Measurements from ENCODE around the gene ISG20.
"Not testable (repeated sequence)": the region's sequence is repeated elsewhere in the genome, so short reads cannot be mapped to it uniquely, and the experiment has no call there.

Gene ISG20

GRCh38 chr15:88637841-88638625, 783 bp upstream of the ISG20 start:
- DNase-seq = no peak

- no peak for DNase-seq
Measured at GRCh38 chr15:88641959-88642452, 3.2 kb downstream of the ISG20 start.

GRCh38 chr15:88642514-88642913, 3.7 kb downstream of the ISG20 start:
- DNase-seq = not testable (repeated sequence)

- no peak for DNase-seq
Measured at GRCh38 chr15:88644741-88645140, 5.9 kb downstream of the ISG20 start.

GRCh38 chr15:88645171-88646087, 6.6 kb downstream of the ISG20 start:
- no peak for DNase-seq

GRCh38 chr15:88646088-88646405, 7.2 kb downstream of the ISG20 start:
- DNase-seq = no peak

- DNase-seq = no peak
Measured at GRCh38 chr15:88646951-88647350, 8.1 kb downstream of the ISG20 start.

GRCh38 chr15:88647351-88648105, 8.7 kb downstream of the ISG20 start:
- no peak for DNase-seq

- no peak for DNase-seq
Measured at GRCh38 chr15:88648357-88649214, 9.8 kb downstream of the ISG20 start.

- no peak for DNase-seq
Measured at GRCh38 chr15:88649286-88649733, 10.5 kb downstream of the ISG20 start.

GRCh38 chr15:88649753-88650551, 11.1 kb downstream of the ISG20 start:
- DNase-seq = no peak

GRCh38 chr15:88650556-88650955, 11.7 kb downstream of the ISG20 start:
- no peak for DNase-seq

- no peak for DNase-seq
Measured at GRCh38 chr15:88651136-88651732, 12.4 kb downstream of the ISG20 start.

- DNase-seq = no peak
Measured at GRCh38 chr15:88651971-88652370, 13.2 kb downstream of the ISG20 start.

GRCh38 chr15:88652456-88653199, 13.8 kb downstream of the ISG20 start:
- no peak for DNase-seq

- DNase-seq = no peak
Measured at GRCh38 chr15:88653200-88654064, 14.6 kb downstream of the ISG20 start.

- DNase-seq = no peak
Measured at GRCh38 chr15:88654430-88655102, 15.8 kb downstream of the ISG20 start.

GRCh38 chr15:88655103-88655553, 16.3 kb downstream of the ISG20 start:
- DNase-seq = no peak
